ENCODE data around the gene PYGB.
"Not testable (repeated sequence)": the region's sequence is repeated elsewhere in the genome, so short reads cannot be mapped to it uniquely, and the experiment has no call there.

The PYGB gene

GRCh38 chr20:25296094-25297093 lies 48.5 kb downstream of the PYGB start:
- no peak for DNase-seq (ENCODE audit: low read depth, low spot score)

GRCh38 chr20:25297141-25297905 lies 49.4 kb downstream of the PYGB start:
- DNase-seq (ENCODE audit: low read depth, low spot score) = no peak

- DNase-seq (ENCODE audit: low read depth, low spot score) = no peak
Measured at GRCh38 chr20:25299806-25300205, 51.9 kb downstream of the PYGB start.

DNA sequence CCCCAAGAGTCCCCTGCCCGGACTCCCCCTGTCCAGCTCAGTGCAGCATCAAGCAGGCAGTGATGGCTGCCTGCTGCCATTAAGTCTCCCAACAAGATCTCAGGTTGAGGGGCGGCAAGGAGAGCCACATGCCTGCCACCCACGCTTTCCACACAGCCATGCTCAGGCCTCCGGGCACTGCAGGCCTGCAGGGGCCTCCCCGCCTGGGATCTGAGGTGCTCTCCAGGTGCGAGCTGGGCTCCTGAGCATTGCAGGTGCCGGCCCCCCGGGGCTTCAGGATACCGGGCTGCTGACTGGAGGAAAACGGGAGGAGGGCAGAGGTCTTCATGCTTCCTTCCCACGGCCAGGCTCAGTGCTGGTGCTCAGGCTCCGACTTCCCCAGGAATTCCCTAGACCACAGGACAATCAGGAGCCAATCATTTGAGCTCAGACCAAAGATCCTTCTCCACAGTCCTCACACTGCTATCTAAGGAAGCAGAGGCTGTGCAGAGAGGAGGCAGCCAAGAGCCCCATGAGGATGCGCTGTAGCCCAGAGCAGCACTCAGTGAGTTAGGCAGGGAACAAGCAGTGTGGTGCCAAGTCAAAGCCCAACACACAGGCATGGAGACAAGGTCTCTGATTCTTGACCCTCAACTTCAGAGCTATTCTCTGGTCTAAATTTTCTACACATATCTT lies 52.7 kb downstream of the PYGB start:
- DNase-seq (ENCODE audit: low read depth, low spot score) = no peak

- DNase-seq (ENCODE audit: low read depth, low spot score) = no peak
Measured at GRCh38 chr20:25301357-25301920, 53.6 kb downstream of the PYGB start.

GRCh38 chr20:25302596-25302995 lies 54.7 kb downstream of the PYGB start:
- no peak for DNase-seq (ENCODE audit: low read depth, low spot score)

DNA sequence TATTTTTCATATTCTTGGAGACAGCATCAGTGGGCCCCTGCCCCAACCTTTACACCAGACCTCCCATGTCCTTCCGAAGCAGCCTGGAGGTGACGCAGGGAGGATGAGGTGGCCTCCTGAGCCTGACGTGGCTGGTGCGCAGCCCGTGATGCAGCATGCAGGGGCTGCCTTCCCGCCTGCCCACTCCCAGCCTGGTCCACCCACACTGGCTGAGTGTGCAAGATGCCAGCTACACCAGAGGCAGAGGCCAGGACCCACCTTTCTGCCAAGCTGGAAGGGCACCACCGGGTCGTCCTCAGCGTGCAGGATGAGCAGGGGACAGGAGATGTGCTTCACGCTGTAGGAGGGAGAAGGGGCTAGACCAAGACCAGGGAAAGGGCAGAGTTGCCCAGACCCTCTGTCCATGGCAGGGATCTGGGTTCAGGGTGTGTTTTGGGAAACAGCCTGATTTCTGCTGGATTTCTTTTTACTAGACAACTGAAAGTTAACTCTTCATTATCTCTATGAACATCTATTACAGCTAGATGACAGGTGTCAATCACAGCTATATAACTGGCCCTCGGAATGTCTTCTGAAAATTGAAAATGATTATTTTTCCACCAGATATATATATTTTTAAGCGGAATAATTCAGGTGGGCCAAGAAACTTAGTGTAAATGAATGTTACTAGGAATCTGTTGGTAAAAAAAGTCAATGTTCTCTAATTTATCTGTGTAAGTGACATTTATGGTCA lies 55.6 kb downstream of the PYGB start:
- no peak for DNase-seq (ENCODE audit: low read depth, low spot score)

DNA sequence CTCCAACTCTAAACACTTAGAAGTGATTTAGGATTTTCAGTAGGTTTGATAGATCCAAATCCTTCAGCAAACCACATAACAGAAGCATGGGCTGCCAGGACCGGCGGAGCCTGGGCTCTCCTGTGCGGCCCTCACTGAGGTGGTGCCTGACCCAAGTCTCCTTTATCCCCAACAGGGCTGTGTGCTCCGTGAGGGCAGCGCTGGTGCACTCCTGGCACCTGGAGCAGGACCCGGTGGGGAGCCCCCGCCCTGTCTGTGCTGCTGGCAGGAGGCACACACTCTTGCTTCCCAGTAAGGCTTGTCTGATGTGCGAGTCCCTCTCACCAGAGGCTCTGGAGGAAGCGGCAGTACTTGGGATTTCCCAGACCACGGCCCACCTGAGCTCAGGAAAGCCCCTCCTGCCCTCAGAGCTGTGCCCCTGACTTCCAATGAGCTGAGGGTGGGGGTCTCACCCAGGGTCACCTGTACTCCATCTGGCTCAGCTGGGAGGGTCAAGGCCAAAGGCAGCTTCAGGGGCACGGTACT lies 56.2 kb downstream of the PYGB start:
- no peak for DNase-seq (ENCODE audit: low read depth, low spot score)

GRCh38 chr20:25306991-25307903 lies 59.4 kb downstream of the PYGB start:
- DNase-seq (ENCODE audit: low read depth, low spot score) = no peak

- no peak for DNase-seq (ENCODE audit: low read depth, low spot score)
Measured at GRCh38 chr20:25308083-25308491, 60.2 kb downstream of the PYGB start.

GRCh38 chr20:25308671-25309394 lies 60.9 kb downstream of the PYGB start:
- peak; percentile 80 for DNase-seq (ENCODE audit: low read depth, low spot score)

DNA sequence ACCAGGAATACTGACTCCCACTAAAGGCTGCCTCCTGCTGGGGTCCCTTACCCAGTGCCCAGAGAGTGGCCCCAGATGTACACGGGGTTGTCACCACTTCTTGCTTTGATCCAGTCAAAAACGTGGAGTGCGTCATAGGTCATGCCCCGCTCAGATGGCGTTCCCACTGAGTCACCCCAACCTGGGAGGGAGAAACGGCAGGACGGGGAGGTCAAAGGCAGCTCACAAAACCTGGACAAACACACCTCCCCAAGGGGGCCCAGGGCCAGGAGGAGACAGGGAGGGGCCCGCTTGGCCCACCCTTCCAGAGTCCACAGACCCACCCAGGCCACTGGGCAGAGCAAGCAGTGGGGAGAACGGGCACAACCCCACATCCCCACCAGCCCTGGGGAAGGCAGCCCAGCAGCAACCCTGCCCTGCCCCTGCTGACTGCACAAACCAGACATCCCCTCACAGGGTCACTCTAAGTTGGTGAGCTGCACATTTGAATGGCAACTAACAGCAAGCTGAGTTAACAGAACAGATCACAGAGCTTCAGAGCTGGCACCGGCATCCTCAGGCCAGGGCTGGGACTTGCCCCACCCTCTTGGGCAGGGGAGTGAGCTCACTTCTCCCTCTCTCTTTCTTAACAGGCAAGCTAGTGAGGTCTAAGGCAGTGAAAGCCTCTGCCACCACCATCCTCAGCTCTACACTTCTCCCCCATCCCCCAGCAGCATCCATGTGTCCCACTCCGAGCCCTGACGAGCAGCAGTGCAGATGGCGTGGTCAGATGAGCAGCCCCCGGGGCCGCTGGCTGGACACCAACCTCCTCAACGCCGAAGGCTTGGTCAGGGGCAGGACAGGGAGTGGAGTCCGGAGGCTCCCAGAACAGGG lies 61.7 kb downstream of the PYGB start:
- peak; percentile 80 for DNase-seq (ENCODE audit: low read depth, low spot score)

DNA sequence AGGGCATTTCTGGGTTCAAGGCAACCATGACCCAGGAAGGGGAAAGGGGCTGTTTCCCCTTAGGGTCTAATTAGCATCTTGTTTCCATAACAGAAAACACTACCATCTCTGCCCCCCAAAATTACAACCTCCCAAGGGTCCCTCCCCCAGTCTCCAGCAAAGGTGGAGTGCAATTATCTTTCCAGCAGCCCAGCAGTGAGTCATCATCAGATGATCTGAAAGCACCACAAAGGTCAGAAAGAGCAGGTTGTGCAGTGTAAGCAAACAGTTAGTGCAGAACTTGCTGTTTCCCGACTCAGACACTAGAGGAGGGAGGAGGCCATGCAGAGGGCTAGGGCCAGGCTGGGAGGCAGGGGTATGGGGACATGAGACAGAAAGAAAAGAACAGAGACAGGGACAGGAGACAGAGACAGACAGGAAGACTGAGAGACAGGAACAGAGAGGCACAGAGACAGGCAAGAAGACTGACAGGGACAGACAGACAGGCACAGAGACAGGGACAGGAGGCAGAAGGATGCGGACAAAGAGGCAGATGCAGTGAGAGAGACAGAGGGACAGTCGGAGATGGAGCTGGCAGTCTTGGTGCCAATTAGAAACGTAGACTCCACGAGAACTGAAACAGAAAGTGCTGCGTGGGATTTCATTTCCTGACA lies 62.5 kb downstream of the PYGB start:
- peak; percentile 68 for DNase-seq (ENCODE audit: low read depth, low spot score)

GRCh38 chr20:25310921-25311728 lies 63.2 kb downstream of the PYGB start:
- DNase-seq (ENCODE audit: low read depth, low spot score) = no peak

DNA sequence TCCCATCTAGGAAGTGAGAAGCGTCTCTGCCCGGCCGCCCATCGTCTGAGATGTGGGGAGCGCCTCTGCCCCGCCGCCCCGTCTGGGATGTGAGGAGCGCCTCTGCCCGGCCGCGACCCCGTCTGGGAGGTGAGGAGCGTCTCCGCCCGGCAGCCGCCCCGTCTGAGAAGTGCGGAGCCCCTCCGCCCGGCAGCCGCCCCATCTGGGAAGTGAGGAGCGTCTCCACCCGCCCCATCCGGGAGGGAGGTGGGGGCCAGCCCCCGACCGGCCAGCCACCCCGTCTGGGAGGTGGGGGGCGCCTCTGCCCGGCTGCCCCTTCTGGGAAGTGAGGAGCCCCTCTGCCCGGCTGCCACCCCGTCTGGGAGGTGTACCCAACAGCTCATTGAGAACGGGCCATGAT lies 64.8 kb downstream of the PYGB start:
- not testable (repeated sequence) for DNase-seq (ENCODE audit: low read depth, low spot score)

GRCh38 chr20:25313593-25313992 lies 65.7 kb downstream of the PYGB start:
- no peak for DNase-seq (ENCODE audit: low read depth, low spot score)
